CD4-positive, alpha-beta T cell treated with Interleukin-15 for 4 hours (primary cell): Measurements from ENCODE around the gene SARS2.

Experiments used
- DNase-seq: peaks from one replicate; pipeline ENCODE4 v3.0.0-alpha.2; 2020; ENCODE audit warnings: low spot score

SARS2 gene

DNA sequence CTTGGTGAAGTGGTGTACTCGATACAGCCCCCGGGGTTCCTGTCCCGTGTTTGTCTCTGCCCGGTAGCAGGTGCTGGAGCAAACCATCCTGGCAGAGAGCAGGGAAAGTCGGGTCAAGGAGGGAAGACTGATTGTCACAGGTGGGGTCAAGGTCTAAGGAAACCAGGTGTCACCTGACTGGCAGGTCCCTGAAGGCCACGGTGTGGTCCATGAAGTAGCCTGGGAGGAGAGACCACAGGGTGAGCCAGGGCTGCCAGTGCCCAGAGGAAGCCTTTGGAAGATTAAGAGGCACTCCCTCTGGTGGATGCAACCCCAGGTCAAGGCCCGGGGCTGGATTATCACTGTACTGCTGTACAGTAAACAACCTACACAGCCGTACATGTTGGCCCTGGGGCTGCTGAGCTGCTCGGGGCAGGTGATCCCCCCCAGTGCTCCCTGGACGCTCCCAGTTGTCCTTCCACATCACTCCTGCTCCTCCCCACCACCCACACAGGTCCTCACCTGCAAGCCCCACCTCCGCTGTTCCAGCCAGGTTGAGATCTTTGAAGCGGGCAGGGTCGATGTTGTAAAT is 12.6 kb downstream of the SARS2 start:
- DNase-seq: no peak

GRCh38 chr19:38917516-38917915 is 13.0 kb downstream of the SARS2 start:
- DNase-seq: no peak

DNA sequence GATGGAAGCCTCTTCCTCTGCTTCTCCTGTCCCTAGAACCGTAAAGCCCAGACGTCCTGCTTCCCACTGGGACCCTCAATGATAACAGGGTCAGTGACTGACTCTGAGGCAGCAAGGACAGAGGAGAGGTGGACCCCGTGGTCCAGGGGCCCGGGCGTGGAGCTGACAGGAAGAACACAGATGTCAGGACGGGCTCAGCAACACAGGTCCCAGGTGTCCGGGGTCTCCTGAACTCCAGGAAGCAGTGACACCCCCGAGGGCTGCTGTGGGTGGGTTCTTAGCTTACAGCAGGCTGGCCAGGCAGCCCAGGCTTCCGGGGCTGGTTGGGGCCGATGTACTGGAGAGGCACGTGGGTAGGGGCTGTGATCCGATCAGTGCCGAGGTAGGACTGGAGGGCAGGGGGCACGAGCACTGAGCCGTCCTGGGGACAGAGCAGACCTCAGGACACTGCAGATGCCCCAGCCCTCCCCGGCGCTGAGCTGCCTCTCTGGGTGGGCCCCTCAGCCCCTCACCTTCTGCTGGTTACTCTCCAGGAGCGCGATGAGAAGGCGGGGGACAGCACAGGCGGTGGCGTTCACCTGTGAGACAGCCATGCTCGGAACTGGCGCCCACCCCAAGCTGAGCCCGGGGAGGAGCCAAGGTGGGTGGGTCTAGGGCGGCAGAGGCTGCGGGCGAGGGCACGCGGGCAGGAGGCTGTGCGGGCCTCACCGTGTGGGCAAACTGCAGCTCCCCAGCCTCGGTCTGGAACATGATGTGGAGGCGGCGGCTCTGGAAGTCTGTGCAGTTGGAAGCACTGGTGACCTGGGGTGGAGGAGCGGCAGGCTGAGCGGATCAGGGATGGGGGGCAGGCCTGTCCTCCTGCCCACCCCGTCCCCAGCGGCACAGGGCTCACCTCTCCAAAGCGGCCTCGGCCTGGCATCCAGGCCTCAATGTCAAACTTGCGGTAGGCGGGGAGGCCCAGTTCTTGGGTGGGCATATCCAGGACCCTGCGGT is 14.9 kb downstream of the SARS2 start:
- no peak for DNase-seq

DNA sequence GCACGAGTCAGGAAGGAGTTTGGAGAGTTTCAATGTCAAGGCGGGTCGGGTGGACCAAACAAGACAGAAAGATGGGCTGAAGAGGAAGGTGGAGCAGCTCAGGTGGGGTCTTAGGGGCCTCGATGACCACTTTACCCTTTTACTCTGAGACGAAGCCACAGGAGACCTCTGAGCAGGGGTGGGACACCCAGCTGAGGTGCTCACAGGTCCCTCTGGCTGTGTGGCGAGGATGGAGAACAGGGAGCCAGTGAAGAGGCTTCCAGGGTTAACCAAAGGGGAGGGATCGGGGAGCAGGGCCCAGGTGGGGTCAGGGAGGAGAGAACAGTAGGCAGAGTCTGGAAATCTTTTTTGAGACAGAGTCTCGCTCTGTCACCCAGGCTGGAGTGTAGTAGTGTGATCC is 16.6 kb downstream of the SARS2 start:
- DNase-seq: no peak

DNA sequence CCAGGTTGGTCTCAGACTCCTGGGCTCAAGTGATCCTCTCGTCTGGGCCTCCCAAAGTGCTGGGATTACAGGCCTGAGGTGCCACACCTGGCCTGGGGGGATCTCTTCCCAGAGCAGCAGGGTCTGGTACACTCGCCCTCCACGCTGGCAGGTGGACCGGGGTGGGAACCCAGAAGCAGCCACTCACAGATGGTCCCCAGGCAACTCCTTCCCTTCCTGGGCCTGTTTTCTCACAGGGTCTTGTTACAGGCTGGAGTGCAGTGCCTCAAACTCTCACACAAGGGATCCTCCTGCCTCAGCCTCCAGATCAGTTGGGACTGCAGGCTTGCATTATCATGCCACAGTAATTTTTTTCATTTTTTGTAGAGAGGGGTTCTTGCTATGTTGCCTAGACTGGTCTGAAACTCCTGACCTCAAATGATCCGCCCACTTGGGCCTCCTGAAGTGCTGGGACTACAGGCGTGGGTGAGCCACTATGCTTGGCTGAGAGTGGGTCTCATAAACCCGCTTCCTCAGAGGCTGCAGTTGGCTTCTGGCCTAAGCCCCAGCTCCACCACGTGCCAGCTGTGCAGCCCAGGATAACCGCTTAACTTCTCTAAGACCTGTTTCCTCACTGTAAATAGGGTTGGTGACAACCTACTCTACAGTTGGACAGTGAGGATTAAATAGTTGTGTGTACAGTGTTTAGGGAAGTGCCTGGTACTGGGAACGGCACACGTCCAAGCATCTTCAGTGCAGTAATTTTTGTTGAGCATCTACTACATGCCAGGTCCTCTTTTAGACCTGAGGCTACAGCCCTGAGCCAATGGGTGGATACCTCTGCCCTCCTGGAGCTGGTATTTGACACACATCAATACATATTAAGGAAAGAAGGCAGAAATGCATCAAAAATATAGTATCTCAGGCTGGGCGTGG is 17.7 kb downstream of the SARS2 start:
- no peak for DNase-seq

DNA sequence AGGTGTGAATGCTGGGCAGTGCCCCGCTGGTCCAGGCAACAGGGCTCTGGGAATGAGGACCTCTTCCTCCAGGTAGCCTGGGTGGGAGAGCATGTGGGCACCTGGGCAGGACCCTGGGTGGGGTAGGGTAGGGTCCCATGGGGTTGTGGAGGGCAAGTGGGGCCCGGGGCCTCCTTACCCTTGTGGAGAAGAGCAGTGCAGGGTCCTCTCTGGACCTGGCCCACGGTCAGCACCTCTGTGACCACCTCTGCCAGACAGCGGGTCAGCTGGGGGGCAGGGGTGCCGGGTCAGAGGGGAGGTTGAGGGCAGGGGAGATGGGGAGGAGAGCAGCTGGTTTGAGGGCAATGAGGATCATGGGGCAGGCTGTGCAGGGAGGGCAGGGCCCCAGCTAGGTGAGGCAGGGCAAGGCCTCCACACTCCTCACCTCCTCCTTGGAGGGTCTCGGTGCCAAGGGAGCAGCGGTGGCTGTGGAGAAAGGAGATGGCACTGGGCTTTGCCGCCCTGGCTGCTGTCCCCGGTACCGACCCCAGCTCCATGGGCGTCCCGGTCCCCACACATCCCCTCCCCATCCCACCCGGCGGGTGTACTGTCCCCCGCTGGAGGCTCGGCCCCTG is 19.1 kb downstream of the SARS2 start:
- DNase-seq: no peak

- DNase-seq: no peak
These were observed 20.1 kb downstream of the SARS2 start for GRCh38 chr19:38910488-38910887.

DNA sequence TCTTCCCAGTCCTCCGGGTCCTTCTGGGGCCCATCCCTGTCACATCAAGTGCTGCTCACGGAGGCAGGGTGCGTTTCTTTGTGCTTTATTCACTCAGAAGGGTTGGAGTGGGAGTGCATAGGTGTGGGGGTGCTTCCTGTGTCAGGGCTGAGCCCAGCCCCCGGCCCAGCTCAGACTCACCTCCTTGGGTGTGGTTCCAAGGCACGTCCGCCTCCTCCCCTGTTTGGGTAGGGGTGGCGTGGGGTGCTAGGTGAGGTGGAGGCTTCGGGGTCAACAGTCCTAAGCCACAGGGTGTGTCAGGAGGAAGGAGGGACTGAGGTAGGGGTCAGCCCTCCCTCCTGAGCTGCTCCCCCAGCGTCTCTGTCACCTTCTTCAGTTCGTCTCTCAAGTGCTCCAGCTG is 21.7 kb downstream of the SARS2 start:
- no peak for DNase-seq

DNA sequence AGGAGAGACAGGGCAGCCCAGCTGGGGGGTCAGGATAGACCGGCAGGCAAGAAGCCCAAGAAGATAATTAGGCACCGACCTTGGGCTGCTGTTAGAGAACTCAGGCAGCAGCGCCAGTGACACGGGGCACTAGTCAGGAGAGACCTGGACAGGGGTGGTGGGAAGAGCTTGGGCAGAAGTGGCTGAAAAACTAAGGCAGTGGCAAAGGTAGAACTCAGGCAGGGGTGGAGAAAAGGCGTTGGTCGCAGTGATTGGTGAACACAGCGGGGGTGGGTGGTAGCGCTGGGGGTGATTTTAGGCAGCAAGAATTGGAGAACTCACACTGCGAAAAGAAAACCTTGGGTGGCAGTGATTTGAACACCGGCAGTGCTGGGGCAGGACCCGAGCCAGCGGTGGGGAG is 22.9 kb downstream of the SARS2 start:
- no peak for DNase-seq

GRCh38 chr19:38907227-38907626 is 23.3 kb downstream of the SARS2 start:
- DNase-seq: no peak

GRCh38 chr19:38905620-38906019 is 24.9 kb downstream of the SARS2 start:
- no peak for DNase-seq

- no peak for DNase-seq
These were observed 25.7 kb downstream of the SARS2 start for GRCh38 chr19:38904581-38905539.

DNA sequence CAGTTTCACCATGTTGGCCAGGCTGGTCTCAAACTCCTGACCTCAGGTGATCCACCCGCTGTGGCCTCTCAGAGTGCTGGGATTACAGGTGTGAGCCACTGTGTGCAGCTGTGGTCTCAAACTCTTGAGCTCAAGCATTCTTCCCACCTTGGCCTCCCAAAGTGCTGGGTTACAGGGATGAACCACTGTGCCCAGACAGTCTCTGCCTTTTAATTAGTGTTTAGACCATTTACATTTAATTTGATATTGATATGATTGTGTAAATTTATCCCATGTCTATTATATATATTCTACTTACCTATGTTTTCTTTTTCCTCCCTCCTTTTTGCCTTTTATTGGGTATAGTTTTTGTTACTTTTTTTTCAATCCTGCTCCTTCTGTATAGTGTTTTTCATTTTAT is 28.9 kb downstream of the SARS2 start:
- DNase-seq: no peak

DNA sequence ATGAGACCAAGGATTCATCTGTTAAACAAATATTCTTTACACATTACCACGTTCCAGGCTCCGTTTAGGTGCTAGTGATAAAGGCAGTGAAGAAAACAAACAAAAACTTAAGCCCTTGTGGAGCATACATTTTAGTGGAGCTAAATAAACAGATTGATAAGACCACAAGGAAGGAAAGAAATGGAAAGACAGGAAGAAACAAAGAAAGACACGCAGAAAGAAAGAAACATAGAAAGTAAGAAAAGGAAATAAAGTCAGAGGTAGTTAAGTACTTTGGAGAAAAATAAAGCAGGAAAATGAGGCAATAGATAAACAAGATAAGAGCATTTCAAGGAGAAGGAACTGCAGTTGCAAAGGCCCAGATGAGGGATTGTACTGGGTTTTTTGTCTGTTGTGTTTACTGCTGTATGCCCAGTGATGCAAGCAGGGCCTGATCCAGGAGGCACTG is 29.8 kb downstream of the SARS2 start:
- no peak for DNase-seq

DNA sequence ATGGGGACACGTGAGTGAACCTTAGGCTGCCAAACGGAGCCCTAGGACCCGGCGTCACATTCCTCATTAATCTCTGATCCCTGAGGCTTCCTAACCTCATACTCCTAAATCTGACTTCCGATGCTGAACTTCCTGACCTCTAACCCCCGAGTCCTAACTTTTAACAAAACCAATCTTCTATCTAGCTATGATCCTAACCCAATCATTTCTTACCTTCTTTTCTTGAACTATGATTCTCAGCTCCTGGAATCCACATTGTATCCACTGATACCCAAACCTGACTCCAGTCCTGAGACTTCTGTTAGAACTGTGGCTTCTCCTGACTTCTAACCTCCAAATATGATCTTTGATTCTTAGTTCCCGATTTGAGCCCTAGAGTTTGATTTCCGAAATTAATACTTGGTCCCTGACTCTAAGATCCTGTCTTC is 30.3 kb downstream of the SARS2 start:
- DNase-seq: no peak

DNA sequence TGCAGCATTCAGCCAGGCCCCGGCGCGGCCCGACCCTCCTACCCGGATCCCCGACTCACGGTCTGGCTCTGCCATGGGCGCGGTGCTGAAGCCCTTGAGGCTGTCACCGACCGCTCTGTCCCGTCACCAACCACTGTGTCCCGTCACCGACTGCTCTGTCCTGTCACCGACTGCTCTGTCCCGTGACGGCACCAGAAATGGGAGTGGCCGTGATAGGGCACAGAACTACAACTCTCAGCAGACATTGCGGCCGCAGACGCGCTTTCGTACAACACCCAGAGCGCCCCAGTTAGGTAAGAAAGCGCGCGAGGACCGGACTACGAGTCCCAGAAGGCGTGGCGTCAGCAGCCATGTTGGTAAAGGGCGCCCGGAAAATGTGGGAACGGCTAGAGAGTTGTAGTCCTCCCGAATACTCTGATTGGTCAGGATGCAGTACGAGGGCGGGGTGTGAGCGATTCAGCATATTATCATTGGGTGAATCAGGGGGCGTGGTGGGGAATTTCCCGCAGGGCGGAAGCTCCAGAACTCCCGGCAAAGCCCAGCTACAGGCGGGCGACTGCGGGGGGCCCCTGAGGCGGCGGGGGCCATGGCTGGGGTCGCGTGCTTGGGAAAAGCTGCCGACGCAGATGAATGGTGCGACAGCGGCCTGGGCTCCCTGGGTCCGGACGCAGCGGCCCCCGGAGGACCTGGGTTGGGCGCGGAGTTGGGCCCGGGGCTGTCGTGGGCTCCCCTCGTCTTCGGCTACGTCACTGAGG is 30.9 kb downstream of the SARS2 start, which contains the start of the genes NFKBIB and SIRT2:
NFKBIB (plus strand) TSS at position 523 of the 755 bp plus-strand sequence; CDS start at position 587, 64 bp downstream.
SIRT2 (minus strand) TSS at position 172 of the 755 bp plus-strand sequence; CDS start at position 75, 97 bp downstream.
- DNase-seq: peak; percentile 100

DNA sequence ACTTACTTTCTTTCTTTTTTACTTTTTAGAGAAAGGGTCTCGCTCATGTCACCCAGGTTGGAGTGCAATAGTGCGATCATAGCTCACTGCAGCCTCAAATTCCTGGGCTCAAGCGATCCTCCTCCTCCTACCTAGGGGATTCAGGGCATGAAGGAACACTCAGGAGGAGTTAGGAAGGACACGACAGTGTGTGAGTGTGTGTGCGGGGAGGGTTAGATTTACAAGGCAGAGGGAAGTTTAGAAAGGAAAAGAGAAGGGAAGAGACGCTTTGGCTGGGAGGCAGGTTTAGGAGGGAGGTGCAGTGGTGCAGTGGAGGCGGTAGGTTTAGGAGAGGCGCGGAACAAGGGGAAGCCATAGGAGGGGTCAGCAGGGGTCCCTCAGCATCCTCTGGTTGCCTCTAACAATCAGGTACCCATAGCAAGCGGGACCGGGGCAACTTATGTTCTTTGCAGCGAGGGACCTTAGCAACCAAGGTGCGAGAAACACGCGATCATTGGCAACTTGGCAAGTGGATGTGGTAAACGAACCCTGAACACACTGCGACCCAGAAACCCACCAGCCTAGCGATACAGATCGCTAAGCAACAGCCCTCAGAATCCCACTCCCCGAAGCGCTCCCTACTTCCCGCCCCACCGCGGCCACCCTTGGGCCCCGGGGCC is 31.6 kb downstream of the SARS2 start:
- no peak for DNase-seq

DNA sequence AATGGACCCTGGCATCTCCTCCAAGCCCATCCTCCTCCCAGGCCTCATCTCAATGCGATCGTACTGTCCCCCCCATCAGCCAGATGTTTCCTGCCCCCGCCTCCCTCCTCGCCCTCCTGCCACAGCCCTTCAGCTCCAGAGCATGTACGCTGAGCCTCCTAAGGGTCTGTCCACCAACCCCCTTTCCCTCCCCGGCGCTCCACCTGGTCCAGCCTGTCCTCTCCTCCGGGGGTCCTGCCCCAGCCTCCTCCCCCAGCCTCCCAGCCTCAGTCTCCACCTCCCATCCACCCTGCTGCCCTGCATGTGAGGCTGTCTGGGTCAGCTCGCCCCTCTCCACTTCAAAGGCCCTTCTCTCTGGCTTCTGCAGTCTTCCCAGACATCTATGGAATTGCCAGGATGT is 35.6 kb downstream of the SARS2 start:
- DNase-seq: no peak

DNA sequence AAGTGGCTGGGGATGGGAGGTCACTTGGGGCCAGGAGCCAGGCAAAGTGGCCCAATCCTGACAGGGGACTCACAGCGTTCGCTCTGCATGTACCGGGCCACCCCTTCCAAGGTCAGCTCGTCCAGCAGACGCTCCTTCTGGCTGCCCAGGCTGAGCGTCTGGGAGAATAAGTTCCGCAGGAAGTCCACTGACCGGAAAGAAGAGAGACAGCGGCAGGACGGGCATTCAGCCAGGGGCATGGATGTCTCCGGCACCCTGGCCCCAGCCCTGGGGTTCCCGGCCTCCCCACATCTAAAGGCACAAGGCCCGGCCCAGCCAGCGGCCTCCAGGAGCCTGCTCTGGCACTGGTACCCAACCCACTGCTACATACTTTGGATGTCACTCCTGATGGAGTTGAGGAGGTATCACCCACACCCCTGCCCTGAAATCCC is 37.2 kb downstream of the SARS2 start:
- DNase-seq: no peak
